Activated effector memory CD4-positive, alpha-beta T cell treated with anti-CD3 and anti-CD28 coated beads, Interleukin-2, amount 50 U/mL, for 16 hours (primary cell): Measurements from ENCODE around the gene SAMD4A.
"Not testable (repeated sequence)": the region's sequence is repeated elsewhere in the genome, so short reads cannot be mapped to it uniquely, and the experiment has no call there.

Source experiments
- DNase-seq: peaks from one replicate; pipeline ENCODE4 v3.0.0-alpha.2; 2020

SAMD4A gene

DNA sequence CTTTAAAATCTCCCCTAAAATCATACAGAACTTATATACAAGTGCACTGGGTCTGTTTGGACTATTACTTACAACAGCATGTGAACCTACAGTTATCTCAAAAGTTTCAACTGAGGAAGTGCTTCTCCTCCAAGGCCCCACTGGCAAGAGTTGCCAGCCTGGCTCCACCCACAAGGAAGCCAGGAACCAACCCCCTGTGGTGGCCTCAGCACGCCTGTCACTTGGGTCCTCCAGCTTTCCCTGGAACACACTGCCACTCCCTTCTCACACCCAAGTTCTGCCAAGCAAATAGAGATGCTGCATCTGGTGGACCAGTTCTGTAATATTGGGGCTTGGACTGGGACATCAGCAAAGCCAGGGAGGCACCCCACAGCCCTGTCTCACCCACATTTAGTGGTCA, 220.3 kb downstream of the SAMD4A start:
- DNase-seq = no peak

DNA sequence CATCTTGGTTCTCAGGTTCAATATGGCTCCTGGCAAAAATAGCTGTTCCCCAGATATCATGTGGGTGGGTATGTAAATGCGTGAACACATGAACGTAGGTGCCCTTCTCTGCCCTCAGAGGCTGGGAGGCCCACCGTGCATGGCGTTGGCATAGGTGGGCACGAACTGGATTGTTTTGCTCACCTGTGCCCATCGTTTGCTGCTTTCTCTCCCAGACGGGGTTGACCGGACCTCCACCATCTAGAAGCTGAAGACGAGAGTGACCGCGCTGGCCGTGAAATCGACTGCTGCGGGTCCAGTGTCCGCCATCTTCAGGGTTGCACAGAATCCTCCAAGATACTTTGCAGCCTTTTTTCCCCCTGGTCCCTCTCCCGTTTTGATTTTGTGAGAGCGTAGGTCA, 221.8 kb downstream of the SAMD4A start:
- DNase-seq = no peak

DNA sequence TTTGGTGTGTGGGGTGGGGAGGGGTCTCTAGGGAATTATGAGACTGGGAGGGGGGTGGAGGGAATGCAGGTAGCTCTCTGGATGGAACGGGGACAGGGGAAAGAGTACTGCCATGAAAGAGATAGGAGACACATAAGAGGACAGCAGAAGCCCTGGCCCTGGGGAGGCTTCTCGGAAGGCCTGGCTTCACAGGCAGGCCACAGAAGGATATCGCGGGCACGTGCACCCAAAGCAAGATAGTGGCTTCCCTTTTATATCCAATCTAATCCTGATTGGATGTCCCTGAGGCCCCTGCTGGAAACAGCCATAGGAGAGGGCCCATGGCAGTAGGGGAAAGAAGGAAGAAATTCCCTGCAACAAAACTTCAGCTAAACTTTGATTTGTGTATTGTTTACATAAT, 222.2 kb downstream of the SAMD4A start:
- no peak for DNase-seq

DNA sequence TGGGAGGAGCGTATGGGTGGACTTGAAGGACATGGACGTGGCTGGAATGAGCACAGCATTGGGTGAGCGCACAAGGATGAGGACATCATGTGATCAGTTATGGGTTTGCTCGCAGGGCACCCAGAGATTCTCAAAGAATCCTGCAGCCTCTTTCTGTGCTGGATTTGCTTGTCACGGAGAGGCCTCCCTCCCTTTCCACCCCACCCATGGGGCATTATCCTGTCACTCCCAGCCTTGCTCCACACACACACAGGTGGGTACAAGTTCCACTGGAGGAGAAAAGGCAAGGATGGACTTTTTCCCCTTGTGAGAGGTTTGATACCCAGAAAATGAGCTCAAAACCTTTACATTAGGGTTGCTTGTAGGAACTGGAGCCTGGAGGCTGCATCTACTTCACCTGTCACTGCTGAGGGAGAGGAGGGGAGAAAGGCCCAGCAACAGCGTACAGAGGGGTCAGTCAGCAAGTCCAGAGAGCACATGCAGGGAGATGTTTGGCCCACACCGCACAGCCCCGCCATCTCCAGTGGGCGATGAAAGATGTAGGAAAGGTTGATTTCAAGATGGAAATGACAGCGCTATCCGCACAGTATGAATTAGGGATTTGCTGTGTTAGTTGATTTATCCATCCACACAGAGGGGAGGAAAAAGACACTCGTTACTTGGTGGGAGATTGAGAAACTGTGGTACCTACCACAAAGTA, 223.0 kb downstream of the SAMD4A start:
- no peak for DNase-seq

DNA sequence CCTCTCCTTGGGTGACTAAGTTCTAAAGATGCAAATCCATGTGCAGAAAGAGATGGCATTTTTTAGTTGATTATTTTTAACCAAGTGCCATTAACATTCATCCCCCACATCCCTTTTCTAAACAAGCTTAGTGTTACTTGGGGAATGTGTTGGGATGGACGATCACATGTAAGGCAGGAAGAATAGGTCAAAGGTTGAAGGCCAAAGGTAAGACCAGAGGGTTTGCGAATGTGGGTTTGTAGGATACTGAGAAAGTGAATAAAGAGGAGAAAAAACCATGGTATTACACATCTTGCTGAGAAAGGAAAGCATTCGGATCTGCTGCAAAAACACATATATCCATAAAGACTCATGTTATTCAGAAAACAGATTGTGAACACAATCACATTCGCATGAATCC, 224.1 kb downstream of the SAMD4A start:
- no peak for DNase-seq

GRCh38 chr14:54792288-54792687, 225.4 kb downstream of the SAMD4A start:
- no peak for DNase-seq

GRCh38 chr14:54794159-54794558, 227.2 kb downstream of the SAMD4A start:
- DNase-seq = no peak

GRCh38 chr14:54794796-54795195, 227.9 kb downstream of the SAMD4A start:
- no peak for DNase-seq

DNA sequence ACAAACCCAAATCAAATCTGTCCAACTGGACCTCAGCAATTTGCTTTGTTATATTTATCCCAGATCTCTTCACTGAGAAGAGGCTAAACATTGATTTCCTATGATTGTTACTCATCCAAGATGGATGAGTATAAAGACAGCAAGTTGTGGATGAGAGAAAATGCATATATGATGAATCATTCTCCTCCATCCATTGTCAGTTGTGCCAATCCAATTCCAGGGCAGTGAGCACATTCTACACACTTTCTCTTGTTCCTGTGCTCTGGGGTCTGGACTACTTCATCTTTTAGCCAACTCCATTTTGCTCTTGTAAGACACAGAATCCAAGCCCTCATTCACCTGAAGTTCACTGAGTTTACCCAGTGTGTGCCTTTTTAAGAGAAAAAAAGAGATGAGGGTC, 230.0 kb downstream of the SAMD4A start:
- DNase-seq = no peak

DNA sequence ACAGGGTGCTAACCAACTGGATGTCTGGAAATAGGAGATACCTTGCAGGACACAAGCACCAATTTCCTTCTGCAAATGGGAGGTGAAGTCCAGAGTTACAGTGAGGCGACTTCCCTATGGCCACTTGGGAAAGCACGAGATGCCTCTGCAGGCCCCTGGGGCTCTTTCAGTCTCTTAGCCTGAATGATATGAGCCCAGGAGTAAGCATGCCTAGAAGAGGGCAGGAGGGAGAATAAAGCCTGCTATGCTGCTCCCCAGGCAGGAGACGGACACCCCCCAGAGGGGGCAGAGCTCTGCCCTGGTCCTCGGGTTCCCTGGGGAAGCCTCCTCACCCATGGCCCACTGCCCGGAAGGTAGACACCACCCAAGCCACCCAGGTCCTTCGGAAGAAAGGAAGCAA, 230.6 kb downstream of the SAMD4A start:
- DNase-seq = no peak

- no peak for DNase-seq
Observed at GRCh38 chr14:54797986-54798385, 231.1 kb downstream of the SAMD4A start.

- no peak for DNase-seq
Observed at GRCh38 chr14:54798465-54799124, 231.7 kb downstream of the SAMD4A start.

DNA sequence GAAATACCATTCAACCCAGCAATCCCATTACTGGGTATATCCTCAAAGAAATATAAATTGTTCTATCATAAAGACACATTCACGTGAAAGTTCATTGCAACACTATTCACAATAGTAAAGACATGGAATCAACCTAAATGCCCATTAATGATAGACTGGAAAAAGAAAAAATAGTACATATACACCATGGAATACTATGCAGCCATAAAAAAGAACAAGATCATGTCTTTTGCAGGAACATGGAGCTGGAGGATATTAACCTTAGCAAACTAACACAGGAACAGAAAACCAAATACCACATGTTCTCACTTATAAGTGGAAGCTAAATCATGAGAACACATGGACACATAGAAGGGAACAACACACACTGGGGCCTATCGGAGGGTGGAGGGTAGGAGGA, 234.6 kb downstream of the SAMD4A start:
- DNase-seq = not testable (repeated sequence)

GRCh38 chr14:54803396-54803795, 236.5 kb downstream of the SAMD4A start:
- no peak for DNase-seq

GRCh38 chr14:54803926-54804537, 237.1 kb downstream of the SAMD4A start:
- no peak for DNase-seq

- DNase-seq = no peak
Observed at GRCh38 chr14:54804538-54805041, 237.7 kb downstream of the SAMD4A start.

DNA sequence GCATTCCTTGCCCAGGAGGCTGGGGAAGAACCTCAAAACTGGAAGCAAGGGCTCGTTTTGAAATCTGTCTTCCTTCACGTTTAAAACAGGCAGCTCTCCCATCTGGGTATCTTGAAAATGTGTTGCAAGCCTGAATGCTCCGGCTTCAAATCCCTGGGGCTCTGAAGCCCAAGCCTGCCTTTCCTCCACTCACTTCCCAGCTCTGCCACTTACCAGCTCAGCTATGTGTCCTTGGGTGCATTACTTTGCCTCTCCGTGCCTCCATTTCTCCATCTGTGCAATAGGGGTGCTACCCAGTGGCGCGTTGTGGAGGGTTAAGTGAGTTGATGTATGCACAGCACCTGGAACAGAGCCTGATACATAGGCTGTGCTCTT, 238.1 kb downstream of the SAMD4A start:
- no peak for DNase-seq

DNA sequence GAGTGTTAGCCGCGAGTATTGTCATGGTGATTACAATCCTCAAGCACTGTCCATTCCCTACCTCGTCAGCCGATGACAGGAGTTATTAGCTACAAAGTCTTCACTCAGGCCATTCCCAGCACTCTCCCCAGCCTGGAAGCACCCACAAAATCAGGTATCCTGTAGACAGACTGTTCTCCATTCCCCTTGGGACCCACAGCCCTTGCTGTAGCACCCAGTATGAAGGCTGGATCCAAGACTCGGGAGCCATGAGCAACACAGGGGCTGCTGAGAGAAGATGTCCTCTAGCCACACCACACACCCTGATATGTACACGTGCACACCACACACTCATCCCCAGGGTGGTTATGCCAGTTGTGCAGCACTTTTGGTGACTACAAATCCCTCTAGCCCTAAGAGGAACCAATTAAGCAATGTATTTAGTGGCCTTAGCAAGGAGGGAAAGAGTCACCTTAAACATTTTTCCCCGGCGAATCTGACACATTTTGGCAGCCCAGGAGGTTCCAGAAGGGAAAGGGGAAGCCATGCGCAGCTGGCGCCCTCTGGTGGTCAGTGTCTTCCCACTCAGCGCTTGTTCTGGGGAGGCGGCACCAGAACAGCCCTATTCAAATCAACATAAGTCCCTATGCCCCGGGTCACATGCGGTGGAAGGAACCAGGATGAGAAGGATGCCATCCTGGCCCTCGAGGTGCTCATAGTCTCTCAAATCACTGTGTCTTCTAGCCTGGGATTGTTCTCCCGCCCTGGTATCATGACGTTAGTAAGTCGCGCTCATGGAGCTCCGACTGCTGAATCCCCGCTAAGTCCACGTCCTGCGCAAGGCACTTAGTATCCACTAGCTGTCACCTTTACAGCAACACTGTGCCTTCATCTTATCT, 238.8 kb downstream of the SAMD4A start:
- peak; percentile 90 for DNase-seq

- DNase-seq = no peak
Observed at GRCh38 chr14:54806616-54807015, 239.7 kb downstream of the SAMD4A start.

DNA sequence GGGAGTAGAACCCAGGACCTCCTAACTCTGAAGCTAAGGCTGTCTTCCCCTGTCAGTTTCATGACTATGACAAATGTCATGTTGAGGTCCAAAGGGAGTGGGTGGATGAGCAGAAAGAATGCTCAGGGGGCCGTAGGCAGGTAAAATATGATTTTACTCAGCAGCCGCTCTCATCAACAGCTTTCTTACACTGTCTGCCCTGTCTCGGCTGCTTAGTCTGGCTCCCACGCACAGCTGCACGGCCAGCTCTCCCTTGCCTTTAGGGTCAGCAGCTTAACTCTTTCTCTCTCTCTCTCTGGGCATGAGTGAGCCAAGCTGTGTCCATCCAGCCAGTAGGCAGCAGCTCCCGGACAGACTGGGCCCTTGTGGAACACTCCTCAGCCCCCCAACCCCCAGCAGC, 240.5 kb downstream of the SAMD4A start:
- DNase-seq = no peak

DNA sequence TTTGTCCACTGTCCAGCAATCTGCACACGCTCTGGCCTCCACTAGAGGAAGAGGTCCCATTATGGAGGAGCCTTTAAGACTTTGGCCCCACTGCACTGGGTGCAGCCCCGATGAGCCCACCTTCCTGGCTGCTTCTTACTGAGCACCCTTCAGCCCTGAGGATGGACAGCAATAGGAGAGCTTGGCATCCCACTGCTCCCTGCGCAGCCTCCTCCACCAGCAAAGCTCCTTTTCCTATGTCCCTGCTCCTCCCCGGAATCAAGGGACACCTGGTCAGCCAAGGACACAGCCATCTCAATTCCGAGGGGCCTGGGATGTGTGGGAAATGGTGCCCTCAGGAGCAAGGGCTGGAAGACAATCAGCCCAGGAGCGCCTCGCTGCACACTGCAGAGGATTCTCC, 241.0 kb downstream of the SAMD4A start:
- DNase-seq = no peak

DNA sequence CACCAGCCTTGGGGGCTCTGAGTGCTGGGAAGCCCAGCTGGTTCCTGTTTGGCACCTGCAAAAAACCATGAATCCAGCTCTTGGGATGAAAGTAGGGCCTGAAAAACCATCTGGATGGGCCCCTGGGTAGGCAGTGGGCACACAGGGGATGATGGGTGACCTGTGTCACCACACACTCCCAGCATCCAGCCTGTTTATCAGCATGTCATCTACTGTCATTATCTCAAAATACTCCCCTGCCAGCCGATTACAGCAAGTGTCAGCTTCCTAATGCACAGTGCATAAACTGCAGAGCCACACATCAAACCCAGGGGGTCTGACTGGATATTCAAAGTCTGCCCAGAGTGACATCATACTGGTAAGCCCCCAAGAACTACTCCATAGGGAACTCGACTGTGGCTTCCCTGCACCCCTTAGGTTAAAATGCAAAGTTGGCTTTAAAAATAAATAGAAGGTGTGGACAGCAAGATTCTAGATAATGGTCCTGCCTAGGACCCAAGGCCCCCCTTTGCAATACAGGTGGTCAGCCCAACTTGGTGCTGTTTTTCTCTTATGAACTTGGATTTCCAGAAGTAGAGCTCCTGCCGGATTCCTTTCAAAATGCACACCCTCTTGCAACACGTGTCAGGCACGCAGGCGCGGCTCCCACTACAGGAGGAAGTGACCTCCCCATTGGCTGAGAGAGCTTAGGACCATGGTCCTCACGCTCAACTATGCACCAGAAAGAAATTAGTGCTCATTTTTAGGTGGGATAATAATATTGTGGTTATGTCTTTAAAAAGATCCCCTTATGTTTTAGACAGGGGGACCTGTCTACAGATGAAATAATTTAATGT, 241.6 kb downstream of the SAMD4A start:
- no peak for DNase-seq
